Measurements from ENCODE around the gene SLC24A1.
A peak's percentile ranks its signal among the peaks of the same experiment; 100 is the strongest.

The SLC24A1 gene

DNA sequence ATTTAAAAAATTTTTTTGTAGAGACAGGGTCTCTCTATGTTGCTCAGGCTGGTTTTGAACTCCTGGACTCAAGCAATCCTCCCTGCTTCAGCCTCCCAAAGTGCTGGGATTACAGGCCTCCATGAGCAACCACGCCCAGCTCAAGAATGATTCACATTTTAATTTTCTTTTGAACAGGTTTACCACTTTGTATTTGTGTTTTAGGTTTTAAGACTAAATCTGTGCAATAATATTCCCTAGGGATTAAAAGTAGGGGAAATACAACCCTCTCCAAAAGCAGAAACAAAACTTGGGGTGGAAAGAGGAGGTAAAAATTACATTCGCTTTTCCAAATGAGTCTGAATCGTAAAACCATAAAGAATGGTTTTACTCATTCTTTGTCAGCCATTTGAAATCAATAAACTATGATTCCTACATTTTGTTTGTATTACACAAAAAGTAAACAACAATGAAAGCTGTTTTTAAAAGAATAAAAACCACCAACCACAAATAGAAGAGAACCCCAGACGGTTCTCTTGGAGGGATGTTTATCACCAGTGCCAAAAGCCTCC, 37.8 kb downstream of the SLC24A1 start:
- Histone ChIP-seq H3K9me2 (ENCODE audit: low read depth, low read length) (no peaks in the 10 kb centered on the region), H2AFZ (ENCODE audit: low read length) (no peak overlapping the region), H3F3A (ENCODE audit: insufficient read depth, low read length) (no peaks in the 10 kb centered on the region), H4K20me1 (ENCODE audit: insufficient read depth, low read length) (no peaks in the 10 kb centered on the region), H3K9me3 (ENCODE audit: low read length) (no peaks in the 10 kb centered on the region), H3K79me2 (ENCODE audit: insufficient read depth, low read length) (no peaks in the 10 kb centered on the region), H3K27ac (ENCODE audit: low read depth, low read length, poor library complexity, severe bottlenecking) (no peak overlapping the region), H3K9ac (ENCODE audit: low read length) (no peak overlapping the region), H3K4me1 (ENCODE audit: insufficient read depth, low read length, severe bottlenecking) (peaks cover 9% of the 10 kb centered on the region), H3K4me3 (ENCODE audit: low read depth, low read length, poor library complexity, severe bottlenecking) (no peak overlapping the region), H3K36me3 (ENCODE audit: insufficient read depth, low read length) (peaks cover 73% of the 10 kb centered on the region), H3K27me3 (ENCODE audit: insufficient read depth, low read length) (no peaks in the 10 kb centered on the region), H3K4me2 (ENCODE audit: low read length) (no peak overlapping the region)
- no peak for TF ChIP-seq CTCF (IDR thresholded peaks at IDR 0.05; ENCODE audit: low read length)
- no peak for TF ChIP-seq EZH2 (IDR thresholded peaks at IDR 0.05; ENCODE audit: borderline replicate concordance, low read length)

DNA sequence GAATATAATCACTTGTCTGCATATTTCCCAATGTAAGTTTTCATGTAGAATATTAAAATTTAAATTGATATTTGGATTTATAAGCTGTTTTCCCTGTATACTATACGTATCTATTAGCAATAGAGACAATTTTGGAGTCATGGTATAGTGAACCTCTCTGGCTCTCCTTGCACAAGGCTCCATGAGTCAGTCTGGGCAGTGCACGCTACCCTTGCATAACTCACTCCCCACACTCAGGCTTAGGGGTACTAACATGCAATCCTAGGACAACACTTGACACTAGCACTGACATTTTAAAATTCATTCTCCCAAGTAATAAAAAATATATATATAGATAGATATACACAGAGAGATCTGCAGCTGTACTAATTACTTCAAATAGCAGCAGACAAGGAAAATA, 39.2 kb downstream of the SLC24A1 start:
- Histone ChIP-seq H3K4me2 (ENCODE audit: low read length) (no peak overlapping the region), H3K4me3 (ENCODE audit: low read depth, low read length, poor library complexity, severe bottlenecking) (no peak overlapping the region), H2AFZ (ENCODE audit: low read length) (no peak overlapping the region), H3K9me2 (ENCODE audit: low read depth, low read length) (no peaks in the 10 kb centered on the region), H3K4me1 (ENCODE audit: insufficient read depth, low read length, severe bottlenecking) (peaks cover 9% of the 10 kb centered on the region), H3K79me2 (ENCODE audit: insufficient read depth, low read length) (no peaks in the 10 kb centered on the region), H3K9me3 (ENCODE audit: low read length) (no peaks in the 10 kb centered on the region), H3K27me3 (ENCODE audit: insufficient read depth, low read length) (no peaks in the 10 kb centered on the region), H3K9ac (ENCODE audit: low read length) (no peak overlapping the region), H3K36me3 (ENCODE audit: insufficient read depth, low read length) (peaks cover 72% of the 10 kb centered on the region), H3F3A (ENCODE audit: insufficient read depth, low read length) (no peaks in the 10 kb centered on the region; the same call in 1 of the 2 replicates), H4K20me1 (ENCODE audit: insufficient read depth, low read length) (no peaks in the 10 kb centered on the region), H3K27ac (ENCODE audit: low read depth, low read length, poor library complexity, severe bottlenecking) (no peak overlapping the region)
- no peak for TF ChIP-seq CTCF (IDR thresholded peaks at IDR 0.05; ENCODE audit: low read length)
- TF ChIP-seq EZH2 (IDR thresholded peaks at IDR 0.05; ENCODE audit: borderline replicate concordance, low read length), result no peak

DNA sequence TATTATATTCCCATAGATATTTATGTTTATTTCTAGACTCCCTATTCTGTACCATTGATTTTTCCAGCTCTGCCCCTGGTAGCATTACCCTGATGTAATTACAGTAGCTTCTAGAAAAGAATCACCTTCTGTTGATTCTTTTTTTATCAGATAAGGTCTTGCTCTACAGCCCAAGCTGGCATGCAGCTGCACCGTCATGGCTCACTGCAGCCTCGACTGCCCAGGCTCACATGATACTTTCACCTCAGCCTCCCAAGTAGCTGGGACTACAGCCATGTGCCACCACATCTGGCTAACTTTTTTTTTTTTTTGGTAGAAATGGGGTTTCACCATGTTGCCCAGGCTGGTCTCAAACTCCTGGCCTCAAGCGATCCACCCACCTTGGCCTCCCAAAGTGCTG, 41.8 kb downstream of the SLC24A1 start:
- Histone ChIP-seq H3F3A (ENCODE audit: insufficient read depth, low read length) (no peaks in the 10 kb centered on the region; the same call in 1 of the 2 replicates), H3K9me2 (ENCODE audit: low read depth, low read length) (no peaks in the 10 kb centered on the region), H3K9ac (ENCODE audit: low read length) (no peak overlapping the region), H2AFZ (ENCODE audit: low read length) (no peak overlapping the region), H3K4me2 (ENCODE audit: low read length) (no peak overlapping the region), H3K4me1 (ENCODE audit: insufficient read depth, low read length, severe bottlenecking) (peaks cover 9% of the 10 kb centered on the region), H3K27me3 (ENCODE audit: insufficient read depth, low read length) (no peaks in the 10 kb centered on the region), H3K27ac (ENCODE audit: low read depth, low read length, poor library complexity, severe bottlenecking) (peak overlapping the region; percentile 40), H3K79me2 (ENCODE audit: insufficient read depth, low read length) (no peaks in the 10 kb centered on the region), H4K20me1 (ENCODE audit: insufficient read depth, low read length) (no peaks in the 10 kb centered on the region), H3K4me3 (ENCODE audit: low read depth, low read length, poor library complexity, severe bottlenecking) (no peak overlapping the region), H3K9me3 (ENCODE audit: low read length) (no peaks in the 10 kb centered on the region), H3K36me3 (ENCODE audit: insufficient read depth, low read length) (peaks cover 63% of the 10 kb centered on the region)
- TF ChIP-seq CTCF (IDR thresholded peaks at IDR 0.05; ENCODE audit: low read length) (no peak), EZH2 (IDR thresholded peaks at IDR 0.05; ENCODE audit: borderline replicate concordance, low read length) (no peak)
